Type B pancreatic cell (in vitro differentiated cells): ENCODE measurements around the gene ULK4. TPM values are rescaled to one million over a fixed set of nuclear protein-coding genes. Genes with fewer than 3 reads are reported as not detected.

Experiments
- DNase-seq: peaks from one replicate; pipeline ENCODE4 v3.0.0; 2021; ENCODE audit warnings: mixed read lengths; ENCODE audit not compliant: unreplicated experiment; ENCODE audit errors: extremely low spot score
- H3K27ac Mint-ChIP-seq: 2 replicates; pipeline ENCODE4 v1.8.0; 2021; ENCODE audit warnings: mild to moderate bottlenecking, mixed read lengths
- H3K27me3 Mint-ChIP-seq: 2 replicates; pipeline ENCODE4 v1.8.0; 2021; ENCODE audit warnings: mixed read lengths
- H3K36me3 Mint-ChIP-seq: 2 replicates; pipeline ENCODE4 v1.8.0; 2021; ENCODE audit warnings: mixed read lengths
- H3K4me1 Mint-ChIP-seq: one replicate; pipeline ENCODE4 v1.8.0; 2021; ENCODE audit warnings: mixed read lengths; ENCODE audit not compliant: unreplicated experiment
- H3K4me3 Mint-ChIP-seq: 2 replicates; pipeline ENCODE4 v1.8.0; 2021; ENCODE audit warnings: mild to moderate bottlenecking, mixed read lengths
- H3K9me3 Mint-ChIP-seq: 2 replicates; pipeline ENCODE4 v1.8.0; 2021; ENCODE audit warnings: mixed read lengths
- long read RNA-seq: library from polyadenylated mRNA; unstranded; transcript quantifications from one replicate; pipeline ENCODE4 v2.0.0, GENCODE V29; 2020
- total RNA-seq: library from RNA; stranded (reverse); gene quantifications from 2 replicates; pipeline ENCODE4 v1.2.1, GENCODE V29; 2021; ENCODE audit warnings: low replicate concordance
- TF ChIP-seq, protein P1 (sequence below): fragments of 200-600 bp; sonication (generic); conservative IDR thresholded peaks from 2 replicates; pipeline ENCODE4 v1.5.0; 2021; ENCODE audit warnings: antibody characterized with exemption, mild to moderate bottlenecking

The ULK4 gene
- total RNA-seq, result 8.5 and 10.7 TPM in 2 replicates
- long read RNA-seq, full-length matches to known transcripts, result 1 of 11 reads
- long read RNA-seq, partial matches to known transcripts, result 3 of 11 reads
- long read RNA-seq, other reads (novel, unspliced or antisense), result 7 of 11 reads

- no peaks in the 10 kb centered on the region for H3K36me3 Mint-ChIP-seq
- H3K9me3 Mint-ChIP-seq, result no peaks in the 10 kb centered on the region
- H3K27me3 Mint-ChIP-seq, result peaks cover 4% of the 10 kb centered on the region
- peak within 1 kb of the TSS; percentile 99 for H3K27ac Mint-ChIP-seq
- H3K4me3 Mint-ChIP-seq, result peak within 1 kb of the TSS; percentile 100
- peak; percentile 95 for DNase-seq
- H3K4me1 Mint-ChIP-seq, result peaks cover 9% of the 10 kb centered on the region
- TF ChIP-seq, protein P1, sequence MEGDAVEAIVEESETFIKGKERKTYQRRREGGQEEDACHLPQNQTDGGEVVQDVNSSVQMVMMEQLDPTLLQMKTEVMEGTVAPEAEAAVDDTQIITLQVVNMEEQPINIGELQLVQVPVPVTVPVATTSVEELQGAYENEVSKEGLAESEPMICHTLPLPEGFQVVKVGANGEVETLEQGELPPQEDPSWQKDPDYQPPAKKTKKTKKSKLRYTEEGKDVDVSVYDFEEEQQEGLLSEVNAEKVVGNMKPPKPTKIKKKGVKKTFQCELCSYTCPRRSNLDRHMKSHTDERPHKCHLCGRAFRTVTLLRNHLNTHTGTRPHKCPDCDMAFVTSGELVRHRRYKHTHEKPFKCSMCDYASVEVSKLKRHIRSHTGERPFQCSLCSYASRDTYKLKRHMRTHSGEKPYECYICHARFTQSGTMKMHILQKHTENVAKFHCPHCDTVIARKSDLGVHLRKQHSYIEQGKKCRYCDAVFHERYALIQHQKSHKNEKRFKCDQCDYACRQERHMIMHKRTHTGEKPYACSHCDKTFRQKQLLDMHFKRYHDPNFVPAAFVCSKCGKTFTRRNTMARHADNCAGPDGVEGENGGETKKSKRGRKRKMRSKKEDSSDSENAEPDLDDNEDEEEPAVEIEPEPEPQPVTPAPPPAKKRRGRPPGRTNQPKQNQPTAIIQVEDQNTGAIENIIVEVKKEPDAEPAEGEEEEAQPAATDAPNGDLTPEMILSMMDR, result no peak
Measured at GRCh38 chr3:41961751-41962679, at the start of gene ULK4. TSS of gene ULK4 (minus strand) at chr3:41962103. CDS start at chr3:41954759, 7,344 bp downstream.

DNA sequence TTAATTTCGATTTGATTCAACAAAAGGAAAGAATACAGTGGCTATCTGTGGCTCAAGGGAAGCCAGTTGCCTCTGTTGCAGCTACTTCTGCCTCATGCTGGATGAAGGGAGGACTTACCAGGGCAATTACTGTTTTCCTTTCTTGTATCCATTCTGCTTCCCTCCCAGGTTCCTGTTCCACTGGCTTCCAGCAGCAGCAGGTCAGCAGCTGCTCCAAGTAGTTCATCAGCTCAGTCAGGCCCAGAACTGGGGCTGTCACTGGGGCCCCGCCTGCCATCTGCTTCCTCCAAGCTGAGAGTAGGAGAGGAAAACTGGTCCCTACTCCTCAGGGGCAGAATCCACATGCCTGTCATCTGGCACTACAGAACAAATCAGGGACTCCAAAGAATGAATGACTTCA lies 48.6 kb upstream of the ULK4 start:
- Mint-ChIP-seq H3K4me3 (no peak overlapping the region), H3K27me3 (peaks cover 8% of the 10 kb centered on the region), H3K36me3 (no peaks in the 10 kb centered on the region), H3K27ac (no peak overlapping the region), H3K4me1 (peaks cover 17% of the 10 kb centered on the region), H3K9me3 (no peaks in the 10 kb centered on the region)
- no peak for DNase-seq
- TF ChIP-seq, protein P1, result no peak

DNA sequence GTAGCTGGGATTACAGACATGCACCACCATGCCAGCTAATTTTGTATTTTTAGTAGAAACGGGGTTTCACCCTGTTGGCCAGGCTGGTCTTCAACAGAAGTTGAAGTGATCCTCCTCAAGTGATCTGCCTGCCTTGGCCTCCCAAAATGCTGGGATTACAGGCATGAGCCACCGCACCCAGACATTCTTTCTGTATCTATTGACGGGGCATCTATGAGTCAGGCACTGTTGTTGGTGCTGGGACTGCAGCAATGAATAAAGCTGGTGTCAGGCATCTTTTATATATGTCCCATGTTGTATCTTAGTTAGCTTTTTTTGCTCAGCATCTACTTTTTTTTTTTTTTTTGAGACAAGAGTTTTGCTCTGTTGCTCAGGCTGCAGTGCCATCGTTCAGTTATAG lies 47.6 kb upstream of the ULK4 start:
- TF ChIP-seq, protein P1, result no peak
- Mint-ChIP-seq H3K4me1 (peaks cover 8% of the 10 kb centered on the region), H3K9me3 (no peaks in the 10 kb centered on the region), H3K4me3 (no peak overlapping the region), H3K27me3 (peaks cover 5% of the 10 kb centered on the region), H3K36me3 (no peaks in the 10 kb centered on the region), H3K27ac (no peak overlapping the region)
- no peak for DNase-seq

- H3K27me3 Mint-ChIP-seq, result peaks cover 2% of the 10 kb centered on the region
- no peak for DNase-seq
- no peak overlapping the region for H3K27ac Mint-ChIP-seq
- no peak overlapping the region for H3K4me3 Mint-ChIP-seq
- peaks cover 5% of the 10 kb centered on the region for H3K4me1 Mint-ChIP-seq
- H3K36me3 Mint-ChIP-seq, result no peaks in the 10 kb centered on the region
- H3K9me3 Mint-ChIP-seq, result no peaks in the 10 kb centered on the region
- TF ChIP-seq, protein P1, result no peak
Measured at GRCh38 chr3:42007785-42008184, 45.9 kb upstream of the ULK4 start.

- H3K9me3 Mint-ChIP-seq, result peaks cover 6% of the 10 kb centered on the region
- no peak overlapping the region for H3K27ac Mint-ChIP-seq
- no peak overlapping the region for H3K4me3 Mint-ChIP-seq
- TF ChIP-seq, protein P1, result no peak
- H3K4me1 Mint-ChIP-seq, result no peaks in the 10 kb centered on the region
- H3K36me3 Mint-ChIP-seq, result no peaks in the 10 kb centered on the region
- DNase-seq, result no peak
- H3K27me3 Mint-ChIP-seq, result peaks cover 2% of the 10 kb centered on the region
Measured at GRCh38 chr3:42005401-42005800, 43.5 kb upstream of the ULK4 start.
